ENCODE measurements around the gene ZSCAN22.

Gene ZSCAN22

GRCh38 chr19:58279042-58279924 is 47.5 kb upstream of the ZSCAN22 start:
- no peak for DNase-seq (ENCODE audit: extremely low read depth, insufficient read length)
- Histone ChIP-seq H3K4me3 (replicated peaks; ENCODE audit: low read depth, low read length) (peak overlapping the region; percentile 83), H3K36me3 (ENCODE audit: control insufficient read depth, insufficient read depth, low read length) (peaks cover 5% of the 10 kb centered on the region), H3K27me3 (replicated peaks; ENCODE audit: control insufficient read depth, insufficient read depth, low read length) (no peaks in the 10 kb centered on the region)
- no peak for TF ChIP-seq CTCF (IDR thresholded peaks at IDR 0.05; ENCODE audit: insufficient read depth, low read length, poor library complexity, severe bottlenecking)

GRCh38 chr19:58279925-58280316 is 46.9 kb upstream of the ZSCAN22 start:
- DNase-seq (ENCODE audit: extremely low read depth, insufficient read length), result no peak
- no peak for TF ChIP-seq CTCF (IDR thresholded peaks at IDR 0.05; ENCODE audit: insufficient read depth, low read length, poor library complexity, severe bottlenecking)
- H3K36me3 ChIP-seq (ENCODE audit: control insufficient read depth, insufficient read depth, low read length), result peaks cover 5% of the 10 kb centered on the region

GRCh38 chr19:58284199-58284598 is 42.6 kb upstream of the ZSCAN22 start:
- peaks cover 20% of the 10 kb centered on the region for H3K36me3 ChIP-seq (ENCODE audit: control insufficient read depth, insufficient read depth, low read length)

More at GRCh38 chr19:58279925-58280316, 46.9 kb upstream of the ZSCAN22 start:
- Histone ChIP-seq H3K27me3 (replicated peaks; ENCODE audit: control insufficient read depth, insufficient read depth, low read length) (no peaks in the 10 kb centered on the region), H3K4me3 (replicated peaks; ENCODE audit: low read depth, low read length) (peak overlapping the region; percentile 83)

GRCh38 chr19:58291943-58292342 is 34.9 kb upstream of the ZSCAN22 start:
- Histone ChIP-seq H3K4me3 (replicated peaks; ENCODE audit: low read depth, low read length) (no peak overlapping the region), H3K36me3 (ENCODE audit: control insufficient read depth, insufficient read depth, low read length) (peaks cover 33% of the 10 kb centered on the region), H3K27me3 (replicated peaks; ENCODE audit: control insufficient read depth, insufficient read depth, low read length) (no peaks in the 10 kb centered on the region)
- TF ChIP-seq CTCF (IDR thresholded peaks at IDR 0.05; ENCODE audit: insufficient read depth, low read length, poor library complexity, severe bottlenecking), result no peak
- no peak for DNase-seq (ENCODE audit: extremely low read depth, insufficient read length)

More at GRCh38 chr19:58284199-58284598, 42.6 kb upstream of the ZSCAN22 start:
- TF ChIP-seq CTCF (IDR thresholded peaks at IDR 0.05; ENCODE audit: insufficient read depth, low read length, poor library complexity, severe bottlenecking), result no peak
- Histone ChIP-seq H3K4me3 (replicated peaks; ENCODE audit: low read depth, low read length) (no peak overlapping the region), H3K27me3 (replicated peaks; ENCODE audit: control insufficient read depth, insufficient read depth, low read length) (no peaks in the 10 kb centered on the region)
- no peak for DNase-seq (ENCODE audit: extremely low read depth, insufficient read length)

- TF ChIP-seq CTCF (IDR thresholded peaks at IDR 0.05; ENCODE audit: insufficient read depth, low read length, poor library complexity, severe bottlenecking), result no peak
- H3K36me3 ChIP-seq (ENCODE audit: control insufficient read depth, insufficient read depth, low read length), result peaks cover 25% of the 10 kb centered on the region
- DNase-seq (ENCODE audit: extremely low read depth, insufficient read length), result no peak
- H3K4me3 ChIP-seq (replicated peaks; ENCODE audit: low read depth, low read length), result no peak overlapping the region
- H3K27me3 ChIP-seq (replicated peaks; ENCODE audit: control insufficient read depth, insufficient read depth, low read length), result no peaks in the 10 kb centered on the region
Observed at GRCh38 chr19:58294743-58295374, 31.9 kb upstream of the ZSCAN22 start.

Data from GM06990 (cell line).